Measurements from ENCODE around the gene NUP133. TPM values are rescaled to one million over a fixed set of nuclear protein-coding genes. Genes with fewer than 3 reads are reported as not detected.
"Not testable (repeated sequence)": the region's sequence is repeated elsewhere in the genome, so short reads cannot be mapped to it uniquely, and the experiment has no call there.

NUP133 gene
- total RNA-seq, 4 donors from 2014 or later: 21.9 to 31.6 (median 26.9) TPM

GRCh38 chr1:229480495-229480894 lies 27.6 kb downstream of the NUP133 start:
- 94 to 95% methylated on average over 7 of the region's 7 CpGs for WGBS, 2 donors
- H3K4me3 ChIP-seq (ENCODE audit: low read depth, poor library complexity, severe bottlenecking): no peak overlapping the region
- intact Hi-C loops (cut with DNase I; ENCODE audit: low total_unique reads): loop anchor here (10.0 kb wide), 1 partner anchor 226 kb away; no protein-coding TSS in a partner anchor
- TF ChIP-seq CTCF (IDR thresholded peaks at IDR 0.05): no peak
- no peak for TF ChIP-seq POLR2A (IDR thresholded peaks at IDR 0.05)
- DNase-seq (ENCODE audit: low spot score in 2 of 2): no peak

- DNase-seq (ENCODE audit: low spot score in 2 of 2): no peak
- WGBS, 2 donors: 80 to 85% methylated on average over 10 of the region's 10 CpGs
- no peak overlapping the region for H3K4me3 ChIP-seq (ENCODE audit: low read depth, poor library complexity, severe bottlenecking)
- TF ChIP-seq POLR2A (IDR thresholded peaks at IDR 0.05) (no peak), CTCF (IDR thresholded peaks at IDR 0.05) (no peak)
- intact Hi-C loops (cut with DNase I; ENCODE audit: low total_unique reads): loop anchor here (10.0 kb wide), 1 partner anchor 225 kb away; no protein-coding TSS in a partner anchor
Observed at GRCh38 chr1:229479660-229480399, 28.3 kb downstream of the NUP133 start.

- intact Hi-C loops (cut with DNase I; ENCODE audit: low total_unique reads): no loop called here
- no peak for DNase-seq (ENCODE audit: low spot score in 2 of 2)
- TF ChIP-seq CTCF (IDR thresholded peaks at IDR 0.05) (no peak), POLR2A (IDR thresholded peaks at IDR 0.05) (no peak)
- no peak overlapping the region for H3K4me3 ChIP-seq (ENCODE audit: low read depth, poor library complexity, severe bottlenecking)
- 96 to 97% methylated on average over 1 of the region's 1 CpG for WGBS, 2 donors
Observed at GRCh38 chr1:229478852-229479251, 29.3 kb downstream of the NUP133 start.

GRCh38 chr1:229475859-229476258 lies 32.3 kb downstream of the NUP133 start:
- H3K4me3 ChIP-seq (ENCODE audit: low read depth, poor library complexity, severe bottlenecking); intact Hi-C loops (cut with DNase I; ENCODE audit: low total_unique reads); DNase-seq (ENCODE audit: low spot score in 2 of 2): not testable (repeated sequence)
- WGBS, 2 donors: 93 to 95% methylated on average over 13 of the region's 13 CpGs

- 77 to 87% methylated on average over 2 of the region's 2 CpGs for WGBS, 2 donors
- intact Hi-C loops (cut with DNase I; ENCODE audit: low total_unique reads): no loop called here
Observed at GRCh38 chr1:229474509-229474908, 33.6 kb downstream of the NUP133 start.

GRCh38 chr1:229471175-229471574 lies 37.0 kb downstream of the NUP133 start:
- no peak overlapping the region for H3K4me3 ChIP-seq (ENCODE audit: low read depth, poor library complexity, severe bottlenecking)
- intact Hi-C loops (cut with DNase I; ENCODE audit: low total_unique reads): no loop called here
- TF ChIP-seq POLR2A (IDR thresholded peaks at IDR 0.05) (no peak), CTCF (IDR thresholded peaks at IDR 0.05) (no peak)
- 83 to 96% methylated on average over 3 of the region's 3 CpGs for WGBS, 2 donors
- no peak for DNase-seq (ENCODE audit: low spot score in 2 of 2)

More at GRCh38 chr1:229474509-229474908, 33.6 kb downstream of the NUP133 start:
- no peak for DNase-seq (ENCODE audit: low spot score in 2 of 2)
- no peak overlapping the region for H3K4me3 ChIP-seq (ENCODE audit: low read depth, poor library complexity, severe bottlenecking)
- TF ChIP-seq CTCF (IDR thresholded peaks at IDR 0.05): no peak
- TF ChIP-seq POLR2A (IDR thresholded peaks at IDR 0.05): no peak

Measured in lower leg skin (tissue), 4 donors.